Mesendoderm (in vitro differentiated cells): ENCODE data around the gene KAT6B.

ENCODE experiments used
- DNase-seq: peaks from one replicate; pipeline ENCODE4 v3.0.0; 2013
- H2AK5ac ChIP-seq: 2 replicates; pipeline ENCODE4 v1.6.1; 2013; ENCODE audit warnings: low read length, inconsistent platforms
- H2BK120ac ChIP-seq: 2 replicates; pipeline ENCODE4 v1.6.1; 2013; ENCODE audit warnings: low read depth, mild to moderate bottlenecking, low read length, moderate library complexity, mixed read lengths
- H2BK15ac ChIP-seq: replicated peaks from 2 replicates; pipeline ENCODE4 v1.6.1; 2013; ENCODE audit warnings: low read depth, mild to moderate bottlenecking, moderate library complexity
- H2BK5ac ChIP-seq: 2 replicates; pipeline ENCODE4 v1.6.1; 2013; ENCODE audit warnings: low read length, inconsistent platforms
- H3K18ac ChIP-seq: 2 replicates; pipeline ENCODE4 v1.6.1; 2013; ENCODE audit warnings: mild to moderate bottlenecking, low read length, mixed read lengths
- H3K23ac ChIP-seq: one replicate; pipeline ENCODE4 v1.6.1; 2013; ENCODE audit warnings: low read length
- H3K27ac ChIP-seq: 2 replicates; pipeline ENCODE4 v1.5.1; 2013; ENCODE audit warnings: low read depth, mild to moderate bottlenecking, inconsistent platforms, low read length, moderate library complexity
- H3K27me3 ChIP-seq: 2 replicates; pipeline ENCODE4 v1.6.1; 2013; ENCODE audit warnings: low read length, control low read depth, mild to moderate bottlenecking, inconsistent platforms; ENCODE audit not compliant: insufficient read depth, poor library complexity
- H3K36me3 ChIP-seq: 2 replicates; pipeline ENCODE4 v1.6.1; 2013; ENCODE audit warnings: low read length, inconsistent platforms; ENCODE audit not compliant: control insufficient read depth, insufficient read depth
- H3K4ac ChIP-seq: one replicate; pipeline ENCODE4 v1.6.1; 2013; ENCODE audit warnings: low read depth, mild to moderate bottlenecking, low read length, moderate library complexity
- H3K4me1 ChIP-seq: 2 replicates; pipeline ENCODE4 v1.6.1; 2013; ENCODE audit warnings: low read depth, low read length, inconsistent platforms; ENCODE audit not compliant: control insufficient read depth
- H3K4me2 ChIP-seq: 2 replicates; pipeline ENCODE4 v1.6.1; 2013; ENCODE audit warnings: low read length
- H3K4me3 ChIP-seq: 2 replicates; pipeline ENCODE4 v1.5.1; 2013; ENCODE audit warnings: mild to moderate bottlenecking, low read length
- H3K56ac ChIP-seq: one replicate; pipeline ENCODE4 v1.6.1; 2013; ENCODE audit warnings: low read length
- H3K79me1 ChIP-seq: 2 replicates; pipeline ENCODE4 v1.6.1; 2013; ENCODE audit warnings: low read length, inconsistent platforms
- H3K79me2 ChIP-seq: 2 replicates; pipeline ENCODE4 v1.6.1; 2013; ENCODE audit warnings: mild to moderate bottlenecking, low read length; ENCODE audit not compliant: control insufficient read depth, insufficient read depth
- H3K9ac ChIP-seq: 2 replicates; pipeline ENCODE4 v1.6.1; 2013; ENCODE audit warnings: low read length, inconsistent platforms
- H4K5ac ChIP-seq: one replicate; pipeline ENCODE4 v1.6.1; 2013; ENCODE audit warnings: low read length
- H4K8ac ChIP-seq: one replicate; pipeline ENCODE4 v1.6.1; 2013; ENCODE audit warnings: low read depth, mild to moderate bottlenecking, control low read depth, low read length, moderate library complexity
- WGBS: extraction: QIAGEN DNeasy Blood & Tissue Kit; methylation state at CpG from one replicate; pipeline ENCODE4 v1.1.7; 2013; ENCODE audit warnings: low lambda C conversion rate, missing lambda C conversion rate; ENCODE audit not compliant: insufficient coverage; ENCODE audit errors: extremely low coverage; 5-methylcytosine and 5-hydroxymethylcytosine counted together

Gene KAT6B

DNA sequence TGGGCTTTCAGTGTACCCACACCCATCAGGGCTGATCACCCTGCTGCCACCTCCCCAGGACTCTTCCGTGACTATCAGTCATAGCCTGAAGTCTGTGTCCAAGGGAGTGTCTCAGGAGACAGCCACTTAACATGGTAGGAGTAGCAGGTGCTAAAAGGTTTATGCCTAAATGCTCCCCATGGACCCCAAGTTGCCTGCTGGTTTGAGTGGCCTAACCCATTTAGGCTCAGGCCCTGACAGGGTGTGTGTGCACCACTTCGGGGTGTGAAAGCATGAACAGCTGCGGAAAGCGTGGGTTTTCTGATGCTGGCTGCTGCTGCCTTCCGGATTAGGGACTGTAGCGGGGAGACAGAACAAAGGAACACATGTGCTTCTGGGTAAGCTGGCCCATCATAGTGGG lies 191.9 kb downstream of the KAT6B start:
- Histone ChIP-seq H3K36me3 (no peaks in the 10 kb centered on the region), H3K4me2 (no peak overlapping the region), H3K27me3 (no peaks in the 10 kb centered on the region), H2BK120ac (no peak overlapping the region), H2BK15ac (no peak overlapping the region), H3K79me1 (no peaks in the 10 kb centered on the region), H3K18ac (no peak overlapping the region), H3K4me3 (no peak overlapping the region), H4K8ac (no peak overlapping the region), H3K27ac (no peak overlapping the region), H3K9ac (no peak overlapping the region), H3K23ac (no peak overlapping the region), H3K79me2 (no peaks in the 10 kb centered on the region), H3K56ac (no peak overlapping the region), H2AK5ac (no peak overlapping the region), H4K5ac (no peak overlapping the region), H3K4me1 (no peaks in the 10 kb centered on the region), H3K4ac (no peak overlapping the region), H2BK5ac (no peak overlapping the region)
- WGBS, result no CpG with 5 or more reads among the region's 6 CpGs
- DNase-seq, result no peak

DNA sequence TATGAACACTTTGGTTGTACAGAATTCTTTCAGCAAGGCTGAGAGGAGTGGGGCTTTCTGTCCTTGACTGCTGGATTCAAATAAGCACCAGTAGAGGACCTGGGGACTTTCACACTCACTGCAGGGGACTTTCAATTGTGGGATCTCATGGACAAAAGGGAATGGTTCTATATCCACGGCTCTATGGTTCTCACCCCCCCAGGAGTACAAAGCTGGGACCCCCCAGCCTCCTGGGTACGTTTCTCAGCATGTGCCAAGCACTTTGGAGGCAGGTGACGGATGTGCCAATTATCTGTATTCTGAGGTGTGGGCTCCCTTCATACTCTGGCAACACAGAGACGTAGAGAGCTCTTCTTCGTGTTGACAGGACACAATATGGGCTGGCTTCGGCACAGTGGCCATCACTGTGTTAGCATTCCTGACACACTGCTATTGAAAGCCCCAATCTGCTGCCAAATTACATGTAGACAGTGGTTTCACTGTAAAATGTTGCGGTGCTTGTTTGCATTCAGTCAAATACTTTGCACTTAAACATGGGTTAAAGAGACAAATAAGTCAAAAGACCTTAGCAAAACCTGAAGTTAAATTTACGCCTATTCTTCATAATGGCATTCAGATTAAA lies 192.4 kb downstream of the KAT6B start:
- Histone ChIP-seq H3K4me1 (no peaks in the 10 kb centered on the region), H2AK5ac (no peak overlapping the region), H2BK15ac (no peak overlapping the region), H3K4me3 (no peak overlapping the region), H3K27me3 (no peaks in the 10 kb centered on the region), H4K5ac (no peak overlapping the region), H3K56ac (no peak overlapping the region), H2BK5ac (no peak overlapping the region), H4K8ac (no peak overlapping the region), H3K27ac (no peak overlapping the region), H2BK120ac (no peak overlapping the region), H3K23ac (no peak overlapping the region), H3K79me2 (no peaks in the 10 kb centered on the region), H3K4ac (no peak overlapping the region), H3K9ac (no peak overlapping the region), H3K4me2 (no peak overlapping the region), H3K18ac (no peak overlapping the region), H3K36me3 (no peaks in the 10 kb centered on the region), H3K79me1 (no peaks in the 10 kb centered on the region)
- WGBS, result no CpG with 5 or more reads among the region's 8 CpGs
- peak; percentile 14 for DNase-seq

DNA sequence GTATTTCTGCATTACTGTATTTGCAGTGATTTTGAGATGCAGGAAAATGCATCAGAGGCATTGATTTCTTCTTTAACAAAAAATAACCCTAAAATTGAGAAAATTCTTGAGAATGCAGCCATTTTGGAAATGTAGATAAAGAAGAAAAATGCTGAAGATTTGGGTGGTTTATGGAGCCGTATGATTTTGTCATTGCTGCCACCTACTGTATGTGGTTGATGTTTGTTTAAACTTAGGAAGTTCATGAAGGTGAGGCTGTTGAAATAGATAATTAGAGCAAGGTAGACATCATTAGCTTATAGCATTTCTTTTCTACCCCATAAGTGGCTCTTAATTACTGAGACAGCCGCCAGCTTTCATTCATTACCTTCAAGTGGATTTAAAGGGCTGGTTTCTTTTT lies 193.0 kb downstream of the KAT6B start:
- Histone ChIP-seq H2BK120ac (no peak overlapping the region), H3K79me2 (no peaks in the 10 kb centered on the region), H3K36me3 (no peaks in the 10 kb centered on the region), H4K8ac (no peak overlapping the region), H3K27me3 (no peaks in the 10 kb centered on the region), H3K79me1 (no peaks in the 10 kb centered on the region), H2AK5ac (no peak overlapping the region), H3K4ac (no peak overlapping the region), H3K23ac (no peak overlapping the region), H3K4me1 (no peaks in the 10 kb centered on the region), H4K5ac (no peak overlapping the region), H3K27ac (no peak overlapping the region), H3K18ac (no peak overlapping the region), H2BK5ac (no peak overlapping the region), H3K9ac (no peak overlapping the region), H3K4me2 (no peak overlapping the region), H3K56ac (no peak overlapping the region), H2BK15ac (no peak overlapping the region), H3K4me3 (no peak overlapping the region)
- DNase-seq, result peak; percentile 36
- no CpG with 5 or more reads among the region's 2 CpGs for WGBS

DNA sequence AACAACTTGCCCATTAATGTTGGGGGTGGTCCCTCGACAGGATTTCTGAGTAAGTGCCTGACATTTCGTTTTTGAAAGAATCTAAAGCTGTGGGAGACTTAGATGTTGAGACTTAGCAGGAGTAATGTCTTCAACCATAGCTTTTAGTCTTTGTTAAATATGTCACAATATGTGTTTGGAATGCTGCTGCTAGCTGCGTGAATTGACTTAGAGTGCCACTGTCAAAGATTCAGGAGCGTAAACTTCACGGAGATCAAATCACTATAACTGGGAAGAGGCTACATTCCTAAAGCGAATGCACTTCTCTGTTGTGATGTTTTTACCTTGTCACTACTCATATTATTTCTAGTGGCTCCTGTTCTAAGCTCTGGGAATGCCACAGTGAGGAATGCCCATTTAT lies 193.8 kb downstream of the KAT6B start:
- H3K4me2 ChIP-seq, result no peak overlapping the region
- no peaks in the 10 kb centered on the region for H3K79me1 ChIP-seq
- no peak overlapping the region for H3K18ac ChIP-seq
- H3K27ac ChIP-seq, result no peak overlapping the region
- H3K79me2 ChIP-seq, result no peaks in the 10 kb centered on the region
- no peak overlapping the region for H2BK5ac ChIP-seq
- no peak overlapping the region for H2BK120ac ChIP-seq
- no peak for DNase-seq
- no peak overlapping the region for H3K4me3 ChIP-seq
- no peak overlapping the region for H3K23ac ChIP-seq
- H3K4ac ChIP-seq, result no peak overlapping the region
- H3K36me3 ChIP-seq, result no peaks in the 10 kb centered on the region
- H2BK15ac ChIP-seq, result no peak overlapping the region
- no peak overlapping the region for H3K9ac ChIP-seq
- H3K4me1 ChIP-seq, result no peaks in the 10 kb centered on the region
- no peak overlapping the region for H3K56ac ChIP-seq
- H3K27me3 ChIP-seq, result no peaks in the 10 kb centered on the region
- no CpG with 5 or more reads among the region's 6 CpGs for WGBS
- H4K5ac ChIP-seq, result no peak overlapping the region
- H2AK5ac ChIP-seq, result no peak overlapping the region
- H4K8ac ChIP-seq, result no peak overlapping the region

DNA sequence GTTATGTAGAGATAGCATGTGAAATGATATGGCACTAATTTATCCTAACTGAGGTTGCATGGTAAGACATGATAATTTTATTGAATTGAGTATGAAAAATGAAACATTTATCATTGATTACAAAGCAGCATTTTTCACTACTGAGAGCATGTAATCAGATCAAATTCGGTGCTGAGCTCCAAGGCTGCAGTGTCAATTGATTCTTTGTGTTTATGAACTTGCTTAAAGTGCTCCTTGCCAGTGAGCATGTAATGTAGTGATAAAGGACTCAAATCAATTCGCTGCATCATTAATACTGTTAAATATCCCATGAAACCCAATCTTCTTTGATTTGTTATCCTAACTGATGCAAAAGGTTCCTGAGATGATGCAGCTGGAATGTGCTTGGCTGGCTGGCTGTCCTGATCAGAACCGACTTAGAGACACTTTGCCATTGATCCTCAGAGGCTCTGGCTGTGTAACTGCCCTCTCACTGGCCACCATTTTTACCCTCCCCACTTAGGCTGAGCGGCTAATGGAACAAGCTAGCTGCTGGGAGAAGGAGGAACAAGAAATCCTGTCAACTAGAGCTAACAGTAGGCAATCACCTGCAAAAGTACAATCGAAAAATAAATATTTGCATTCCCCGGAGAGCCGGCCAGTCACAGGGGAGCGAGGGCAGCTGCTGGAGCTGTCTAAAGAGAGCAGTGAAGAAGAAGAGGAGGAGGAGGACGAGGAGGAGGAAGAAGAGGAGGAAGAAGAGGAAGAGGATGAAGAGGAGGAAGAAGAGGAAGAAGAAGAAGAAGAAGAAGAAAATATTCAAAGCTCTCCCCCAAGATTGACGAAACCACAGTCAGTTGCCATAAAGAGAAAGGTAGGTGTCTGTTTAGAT lies 195.2 kb downstream of the KAT6B start:
- H4K8ac ChIP-seq, result no peak overlapping the region
- H3K56ac ChIP-seq, result no peak overlapping the region
- H2BK15ac ChIP-seq, result no peak overlapping the region
- H3K4me2 ChIP-seq, result no peak overlapping the region
- H2BK5ac ChIP-seq, result no peak overlapping the region
- H3K27me3 ChIP-seq, result no peaks in the 10 kb centered on the region
- no peaks in the 10 kb centered on the region for H3K79me2 ChIP-seq
- no peak overlapping the region for H4K5ac ChIP-seq
- H3K18ac ChIP-seq, result no peak overlapping the region
- no peaks in the 10 kb centered on the region for H3K4me1 ChIP-seq
- H3K79me1 ChIP-seq, result no peaks in the 10 kb centered on the region
- DNase-seq, result no peak
- no peak overlapping the region for H2BK120ac ChIP-seq
- no peak overlapping the region for H3K9ac ChIP-seq
- H3K27ac ChIP-seq, result no peak overlapping the region
- WGBS, result no CpG with 5 or more reads among the region's 10 CpGs
- no peak overlapping the region for H3K4me3 ChIP-seq
- no peak overlapping the region for H3K4ac ChIP-seq
- H3K36me3 ChIP-seq, result no peaks in the 10 kb centered on the region
- H2AK5ac ChIP-seq, result no peak overlapping the region
- H3K23ac ChIP-seq, result no peak overlapping the region
